ENCODE measurements around the gene SEC14L5. TPM values are rescaled to one million over a fixed set of nuclear protein-coding genes. Genes with fewer than 3 reads are reported as not detected.

SEC14L5 gene
- total and polyA plus RNA-seq, 2 experiments from 2014 or later = 1.0 to 3.5 TPM

- TF ChIP-seq EZH2phosphoT487 (IDR thresholded peaks at IDR 0.05; ENCODE audit: low read depth, severe bottlenecking, unreplicated experiment) (no peak), CTCF (IDR thresholded peaks at IDR 0.05; ENCODE audit: poor library complexity) (no peak), EZH2 (IDR thresholded peaks at IDR 0.05; ENCODE audit: borderline replicate concordance) (no peak)
- H3K4me1 ChIP-seq (ENCODE audit: insufficient read depth) = no peaks in the 10 kb centered on the region
- no peaks in the 10 kb centered on the region for H3K9me3 ChIP-seq (ENCODE audit: low read depth)
- H3K9me2 ChIP-seq (replicated peaks; ENCODE audit: insufficient read depth) = no peaks in the 10 kb centered on the region
- H4K20me1 ChIP-seq (ENCODE audit: insufficient read depth, poor library complexity, severe bottlenecking) = no peaks in the 10 kb centered on the region
- no peak overlapping the region for H3K27ac ChIP-seq
- H3K36me3 ChIP-seq (replicated peaks; ENCODE audit: insufficient read depth, low read depth) = no peaks in the 10 kb centered on the region
- H2AFZ ChIP-seq = no peak overlapping the region
- H3K4me2 ChIP-seq = no peak overlapping the region
- 92% methylated on average over 16 of the region's 16 CpGs for WGBS (ENCODE audit: low lambda C conversion rate, missing lambda C conversion rate)
- no peak for DNase-seq (ENCODE audit: low spot score)
- H3K4me3 ChIP-seq = no peak overlapping the region
- no peaks in the 10 kb centered on the region for H3K27me3 ChIP-seq
- no peaks in the 10 kb centered on the region for H3K79me2 ChIP-seq
Observed at GRCh38 chr16:5054876-5055865, 97.0 kb downstream of the SEC14L5 start.

GRCh38 chr16:5056352-5056751 lies 98.2 kb downstream of the SEC14L5 start:
- no peaks in the 10 kb centered on the region for H3K27me3 ChIP-seq
- H3K36me3 ChIP-seq (replicated peaks; ENCODE audit: insufficient read depth, low read depth) = no peaks in the 10 kb centered on the region
- H2AFZ ChIP-seq = no peak overlapping the region
- DNase-seq (ENCODE audit: low spot score) = peak; percentile 46
- WGBS (ENCODE audit: low lambda C conversion rate, missing lambda C conversion rate) = 29% methylated on average over 11 of the region's 11 CpGs
- H4K20me1 ChIP-seq (ENCODE audit: insufficient read depth, poor library complexity, severe bottlenecking) = no peaks in the 10 kb centered on the region
- TF ChIP-seq CTCF (IDR thresholded peaks at IDR 0.05; ENCODE audit: poor library complexity) = peak; percentile 37
- TF ChIP-seq EZH2phosphoT487 (IDR thresholded peaks at IDR 0.05; ENCODE audit: low read depth, severe bottlenecking, unreplicated experiment) = no peak
- no peak overlapping the region for H3K4me3 ChIP-seq
- H3K9me2 ChIP-seq (replicated peaks; ENCODE audit: insufficient read depth) = no peaks in the 10 kb centered on the region
- H3K79me2 ChIP-seq = no peaks in the 10 kb centered on the region
- no peak overlapping the region for H3K4me2 ChIP-seq
- no peaks in the 10 kb centered on the region for H3K4me1 ChIP-seq (ENCODE audit: insufficient read depth)
- H3K27ac ChIP-seq = no peak overlapping the region
- H3K9me3 ChIP-seq (ENCODE audit: low read depth) = no peaks in the 10 kb centered on the region

DNA sequence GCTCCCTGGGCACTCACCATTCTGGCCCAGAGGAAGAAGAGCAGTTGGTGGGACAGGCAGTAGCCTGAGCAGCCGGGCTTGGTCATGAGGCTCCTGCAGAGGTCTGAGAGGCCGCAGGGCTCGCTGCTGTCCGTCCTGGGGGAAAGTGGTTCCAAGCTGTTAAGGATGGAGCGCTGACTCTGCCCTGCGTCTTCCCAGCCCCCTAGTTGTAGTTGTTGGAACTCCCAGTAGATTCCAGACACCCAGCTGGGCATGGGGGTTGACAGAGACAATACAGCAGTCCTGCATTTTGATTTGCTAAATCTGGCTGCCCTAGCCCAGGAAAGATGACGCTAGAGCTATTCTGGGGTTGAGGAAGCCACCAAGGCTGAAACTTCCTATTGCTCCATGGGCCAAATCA lies 100.3 kb downstream of the SEC14L5 start:
- Histone ChIP-seq H3K27me3 (no peaks in the 10 kb centered on the region), H3K9me2 (replicated peaks; ENCODE audit: insufficient read depth) (no peaks in the 10 kb centered on the region), H3K4me3 (no peak overlapping the region), H3K27ac (no peak overlapping the region), H2AFZ (no peak overlapping the region), H3K79me2 (no peaks in the 10 kb centered on the region), H3K9me3 (ENCODE audit: low read depth) (no peaks in the 10 kb centered on the region), H4K20me1 (ENCODE audit: insufficient read depth, poor library complexity, severe bottlenecking) (no peaks in the 10 kb centered on the region), H3K36me3 (replicated peaks; ENCODE audit: insufficient read depth, low read depth) (no peaks in the 10 kb centered on the region), H3K4me1 (ENCODE audit: insufficient read depth) (no peaks in the 10 kb centered on the region), H3K4me2 (no peak overlapping the region)
- no peak for DNase-seq (ENCODE audit: low spot score)
- 28% methylated on average over 7 of the region's 7 CpGs for WGBS (ENCODE audit: low lambda C conversion rate, missing lambda C conversion rate)
- TF ChIP-seq CTCF (IDR thresholded peaks at IDR 0.05; ENCODE audit: poor library complexity) (no peak), EZH2 (IDR thresholded peaks at IDR 0.05; ENCODE audit: borderline replicate concordance) (no peak), EZH2phosphoT487 (IDR thresholded peaks at IDR 0.05; ENCODE audit: low read depth, severe bottlenecking, unreplicated experiment) (no peak)
